T-helper 1 cell (primary cell): ENCODE measurements around the gene OR2T27.
A peak's percentile ranks its signal among the peaks of the same experiment; 100 is the strongest.
"Not testable (repeated sequence)": the region's sequence is repeated elsewhere in the genome, so short reads cannot be mapped to it uniquely, and the experiment has no call there.

ENCODE experiments used
- DNase-seq, 5 donors: peaks; one replicate each; pipeline ENCODE4 v3.0.0-alpha.2; 2012 to 2020
- total RNA-seq, 4 donors: gene quantifications; one replicate each; lab custom pipeline; 2026; lab: John Stamatoyannopoulos, UW

Gene OR2T27, protein sequence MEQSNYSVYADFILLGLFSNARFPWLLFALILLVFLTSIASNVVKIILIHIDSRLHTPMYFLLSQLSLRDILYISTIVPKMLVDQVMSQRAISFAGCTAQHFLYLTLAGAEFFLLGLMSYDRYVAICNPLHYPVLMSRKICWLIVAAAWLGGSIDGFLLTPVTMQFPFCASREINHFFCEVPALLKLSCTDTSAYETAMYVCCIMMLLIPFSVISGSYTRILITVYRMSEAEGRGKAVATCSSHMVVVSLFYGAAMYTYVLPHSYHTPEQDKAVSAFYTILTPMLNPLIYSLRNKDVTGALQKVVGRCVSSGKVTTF
- total RNA-seq: 0 reads per million in 4 donors

DNA sequence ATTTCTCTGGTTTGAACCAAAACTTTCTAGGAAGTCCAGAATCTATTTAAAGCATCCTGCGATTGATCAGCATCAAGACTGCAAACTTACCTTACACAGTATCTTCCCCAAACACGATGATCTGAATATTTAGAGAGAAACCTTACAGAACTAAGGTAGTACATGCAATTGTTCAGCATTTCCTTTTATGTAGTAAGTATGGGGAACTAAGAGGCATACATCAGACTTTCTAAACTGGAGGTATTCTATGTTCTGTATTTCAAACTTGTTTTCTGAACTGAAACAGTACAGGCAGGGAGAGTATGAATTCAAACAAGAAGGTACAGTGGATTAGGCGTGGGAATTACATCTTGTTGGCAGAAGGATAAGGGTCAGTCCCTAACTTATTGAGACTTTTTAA, at the start of gene OR2T27:
TSS of gene OR2T27 (minus strand) at position 175 of the 400 bp plus-strand sequence. CDS start 4,644 bp downstream, outside the sequence.
- not testable (repeated sequence) for DNase-seq

DNA sequence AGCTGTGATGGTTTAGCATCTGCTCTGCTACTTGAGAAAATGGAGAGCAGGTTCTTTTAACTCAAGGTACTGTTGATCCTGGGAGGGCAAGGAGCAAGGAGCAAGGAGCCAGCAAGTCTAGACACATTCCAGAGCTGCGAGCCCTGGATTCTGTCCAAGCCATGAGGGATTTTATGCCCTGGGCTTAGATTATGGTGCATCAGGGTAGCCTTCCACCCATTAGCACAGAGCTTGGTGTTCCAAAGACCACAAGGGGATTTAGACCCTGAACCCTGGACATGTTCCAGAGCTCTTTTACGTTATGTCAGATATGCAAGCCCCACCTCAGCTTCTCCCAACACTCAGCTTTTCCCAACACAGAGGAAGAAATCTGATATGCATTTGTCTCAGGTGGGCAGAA, 49.3 kb upstream of the OR2T27 start:
- DNase-seq: no peak

DNA sequence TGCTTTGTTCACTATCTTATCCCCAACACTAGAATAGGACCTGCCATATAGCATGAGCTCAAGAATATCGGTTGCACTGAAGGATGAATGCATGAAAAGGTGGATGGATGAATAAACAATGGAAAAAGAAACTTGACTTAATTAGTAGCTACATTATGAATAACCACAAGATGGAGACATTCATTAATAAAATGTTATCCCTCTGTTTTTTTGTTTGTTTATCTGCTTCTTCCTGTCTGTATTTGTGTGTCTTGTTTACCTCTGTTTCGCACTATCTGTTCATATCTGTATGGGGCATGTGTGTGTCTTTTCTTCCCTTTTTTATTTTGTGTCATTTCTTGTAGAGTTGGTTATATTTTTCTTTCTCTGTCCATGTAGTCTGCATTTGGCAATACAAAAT, 48.3 kb upstream of the OR2T27 start:
- DNase-seq: no peak

DNA sequence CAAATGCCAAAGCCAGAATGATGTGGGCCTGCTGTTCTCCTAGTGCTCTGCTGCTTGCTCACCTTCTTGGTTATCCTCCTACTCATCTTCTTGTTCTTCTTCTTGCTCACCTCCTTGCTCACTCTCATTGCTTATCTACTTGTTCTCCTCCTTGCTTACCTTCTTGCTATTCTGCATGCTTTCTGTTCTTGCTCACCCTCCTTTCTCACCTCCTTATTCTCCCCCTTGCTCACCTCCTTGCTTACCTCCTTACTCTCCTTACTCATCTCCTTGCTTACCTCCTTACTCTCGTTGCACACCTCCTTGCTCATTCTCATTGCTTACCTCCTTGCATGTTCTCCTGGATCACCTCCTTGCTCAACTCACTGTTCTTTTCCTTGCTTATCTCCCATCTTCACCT, 47.4 kb upstream of the OR2T27 start, which contains the start of gene OR14I1:
TSS of gene OR14I1 (minus strand) at position 53 of the 400 bp plus-strand sequence.
- no peak for DNase-seq

DNA sequence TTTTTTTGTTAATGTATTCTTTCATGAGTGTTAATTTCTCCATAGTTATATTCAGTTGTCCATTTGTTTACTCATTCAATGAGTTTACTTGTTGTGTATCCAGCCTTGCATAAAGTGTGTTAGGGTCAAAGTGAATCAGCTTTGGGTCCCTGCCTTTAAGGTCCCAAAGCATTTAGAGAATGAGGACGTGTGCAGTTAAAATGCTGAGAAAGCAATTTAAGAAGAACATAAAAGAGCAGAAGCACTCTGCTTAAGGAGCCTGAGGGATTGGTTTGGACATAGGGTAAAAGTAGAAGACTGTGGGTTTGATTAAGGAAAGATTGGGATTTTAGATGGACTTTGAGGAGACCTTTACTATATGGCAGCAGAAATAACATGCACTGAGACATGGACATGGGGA, 43.8 kb upstream of the OR2T27 start:
- DNase-seq: no peak

DNA sequence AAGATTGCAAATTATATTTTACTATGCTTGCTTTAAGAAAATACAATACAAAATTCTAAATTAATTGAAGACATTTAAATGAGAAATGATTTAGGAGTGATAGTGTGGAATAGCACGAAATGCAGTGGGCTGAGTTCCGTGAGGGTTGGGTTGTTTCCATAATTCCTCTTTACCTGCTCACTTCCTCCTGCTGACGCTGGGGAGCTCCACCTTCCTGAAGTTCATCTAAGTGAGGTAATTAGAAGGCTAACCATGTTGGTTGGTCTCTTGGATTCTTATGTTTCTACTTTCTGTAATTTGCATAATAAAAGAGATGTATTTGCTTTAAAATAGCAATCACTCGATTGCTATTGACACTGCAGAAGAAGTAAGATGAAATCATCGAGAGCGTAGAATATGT, 42.6 kb upstream of the OR2T27 start:
- no peak for DNase-seq

DNA sequence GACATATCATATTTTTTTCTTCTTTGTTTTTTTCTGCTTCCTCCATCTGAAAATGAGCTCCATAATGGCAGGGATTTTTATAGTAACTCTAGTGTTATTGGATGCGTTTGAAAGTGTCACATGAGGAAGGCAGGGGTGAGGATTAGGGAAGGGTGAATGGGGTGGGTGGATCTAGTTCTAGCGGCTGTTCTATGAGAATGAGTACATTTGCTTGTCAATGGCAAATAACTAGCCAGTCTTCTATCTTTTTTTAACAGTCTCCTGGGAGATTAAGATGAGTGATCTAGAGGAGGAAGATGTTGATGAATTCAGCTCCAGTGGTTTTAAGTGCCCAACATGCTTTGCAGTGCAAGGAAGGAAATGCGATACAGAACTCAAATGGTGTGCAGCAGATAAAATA, 41.4 kb upstream of the OR2T27 start:
- DNase-seq: no peak

DNA sequence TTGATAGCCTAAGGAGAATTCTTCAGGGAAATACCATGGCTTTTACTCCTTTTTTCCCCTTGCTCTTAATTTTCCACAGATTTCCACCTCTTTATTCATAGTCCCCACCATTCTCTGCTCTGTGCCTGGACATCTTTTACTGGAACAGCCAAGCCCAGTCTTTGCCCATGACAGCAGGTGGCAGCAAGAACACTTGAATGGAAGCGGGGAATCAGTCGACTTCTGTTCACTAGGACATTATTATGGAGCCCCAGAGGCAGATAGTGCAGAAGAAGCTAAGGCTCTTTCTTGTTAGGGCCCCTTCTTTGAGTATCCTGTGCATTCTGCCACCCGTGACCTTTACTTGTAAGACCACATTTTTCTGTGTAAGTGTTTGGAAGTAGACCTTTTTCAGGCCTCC, 40.9 kb upstream of the OR2T27 start:
- DNase-seq: peak in 1 of 5 donors; percentile 9

DNA sequence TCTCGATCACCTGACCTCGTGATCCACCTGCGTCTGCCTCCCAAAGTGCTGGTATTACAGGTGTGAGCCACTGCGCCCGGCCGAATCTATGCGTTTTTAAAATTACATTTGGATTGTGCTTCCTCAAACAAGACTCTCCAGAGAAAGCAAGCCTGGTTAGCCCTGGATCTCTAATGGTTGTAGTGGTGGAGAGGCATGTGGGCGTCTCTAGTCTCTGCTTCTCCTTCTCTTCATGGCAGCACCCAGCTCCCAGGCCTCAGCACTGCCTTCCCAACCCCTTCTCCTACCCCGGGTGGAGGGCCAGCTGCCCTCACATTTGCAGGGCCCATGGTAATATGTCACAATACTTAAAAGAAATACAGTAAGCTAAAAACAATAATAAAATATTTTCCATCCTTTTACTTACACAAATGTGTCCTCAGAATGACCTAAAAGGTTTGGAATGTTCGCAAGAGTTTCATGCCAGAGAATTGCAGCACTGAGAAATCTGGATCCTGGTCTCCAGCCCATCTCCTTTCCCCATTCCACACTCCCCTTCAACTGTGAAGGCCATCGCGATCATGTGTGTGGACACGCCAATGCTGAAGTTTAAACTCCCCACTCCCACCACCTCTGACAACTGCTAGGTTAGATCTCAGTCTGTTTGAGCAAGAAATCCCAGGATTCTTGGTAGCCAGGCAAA, 40.3 kb upstream of the OR2T27 start:
- no peak for DNase-seq

DNA sequence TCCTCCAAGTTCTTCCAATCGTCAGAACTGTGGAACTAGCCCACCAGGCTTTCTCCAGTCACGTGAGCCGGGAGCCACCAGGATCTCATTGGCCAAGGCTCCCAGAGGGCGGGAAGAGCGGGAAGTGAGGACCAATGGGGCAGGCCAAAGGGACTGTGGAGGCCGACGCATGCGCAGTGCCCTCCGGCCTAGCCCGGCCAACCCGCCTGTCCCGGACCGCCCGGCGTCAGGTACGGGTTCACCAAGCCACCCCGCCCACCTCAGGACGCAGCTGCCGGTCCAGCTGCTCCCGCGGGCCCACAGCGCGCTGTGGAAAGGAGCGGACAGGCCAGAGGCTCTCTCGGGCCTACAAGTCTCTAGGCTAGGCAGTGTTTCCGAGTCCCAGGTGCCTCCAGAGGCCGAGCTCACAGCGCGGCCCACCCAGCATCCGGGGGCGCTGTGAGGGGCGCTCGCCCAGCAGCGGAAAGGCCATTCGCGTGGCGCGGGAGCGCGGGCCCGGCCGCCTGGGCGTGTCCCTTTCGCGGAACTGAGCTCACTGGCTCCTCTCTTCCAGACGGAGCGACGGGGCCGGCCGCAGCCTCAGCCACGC, 36.3 kb upstream of the OR2T27 start:
- DNase-seq: no peak

DNA sequence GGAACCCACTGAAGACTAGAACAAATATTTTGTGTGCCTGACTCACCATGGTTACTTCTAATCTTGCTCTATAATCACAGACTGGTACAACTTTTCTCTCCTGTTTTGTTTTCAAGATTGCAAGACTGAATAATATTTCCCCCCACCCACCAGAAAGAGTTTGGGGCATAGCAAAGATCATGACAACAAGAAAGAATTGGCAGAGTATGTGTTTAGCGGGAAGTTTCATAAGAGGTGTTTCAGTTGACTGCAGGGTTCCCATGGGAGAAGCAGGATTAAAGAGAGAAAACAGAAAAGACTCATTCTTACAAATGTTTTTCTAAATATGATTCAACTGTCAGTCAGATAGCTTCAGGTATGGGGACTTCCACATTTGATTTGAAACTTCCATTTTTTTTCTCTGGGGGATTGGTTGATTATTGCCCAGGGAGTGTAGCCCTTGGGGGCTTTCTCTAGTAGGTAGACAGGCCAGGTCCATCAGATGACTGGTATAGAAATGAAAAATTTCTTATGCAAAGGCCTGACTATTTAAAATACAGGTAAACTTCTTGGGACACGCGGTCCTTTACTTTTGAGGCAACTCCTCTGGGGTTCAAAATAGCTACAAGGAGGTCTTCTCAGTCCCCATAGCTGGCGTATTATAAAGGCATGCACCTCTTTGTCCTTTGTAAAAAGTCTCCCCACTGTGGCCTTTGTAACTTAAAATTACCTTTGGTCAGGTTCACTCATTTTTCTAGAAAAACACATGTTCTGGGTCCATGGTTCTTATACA, 33.4 kb upstream of the OR2T27 start:
- DNase-seq: no peak

DNA sequence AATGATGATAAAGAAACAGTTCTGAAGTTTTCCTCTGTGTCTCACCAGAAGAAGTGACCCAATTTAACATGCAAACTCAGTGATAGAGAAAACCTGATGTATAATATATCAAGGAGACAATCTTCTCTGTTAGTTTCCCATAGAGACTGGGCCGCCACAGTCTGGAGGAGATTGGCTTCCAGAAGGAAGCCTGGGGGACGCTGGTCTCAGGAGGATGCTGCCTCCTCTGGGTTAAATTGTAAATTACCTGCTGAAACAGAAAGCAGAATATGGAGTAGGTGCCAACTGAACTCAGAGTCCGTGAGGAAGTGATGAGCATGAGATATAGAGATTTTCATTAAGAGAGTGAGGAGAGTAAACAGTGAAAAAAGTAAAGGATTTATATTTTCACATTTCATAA, 31.5 kb upstream of the OR2T27 start:
- DNase-seq: peak in 1 of 5 donors; percentile 11

DNA sequence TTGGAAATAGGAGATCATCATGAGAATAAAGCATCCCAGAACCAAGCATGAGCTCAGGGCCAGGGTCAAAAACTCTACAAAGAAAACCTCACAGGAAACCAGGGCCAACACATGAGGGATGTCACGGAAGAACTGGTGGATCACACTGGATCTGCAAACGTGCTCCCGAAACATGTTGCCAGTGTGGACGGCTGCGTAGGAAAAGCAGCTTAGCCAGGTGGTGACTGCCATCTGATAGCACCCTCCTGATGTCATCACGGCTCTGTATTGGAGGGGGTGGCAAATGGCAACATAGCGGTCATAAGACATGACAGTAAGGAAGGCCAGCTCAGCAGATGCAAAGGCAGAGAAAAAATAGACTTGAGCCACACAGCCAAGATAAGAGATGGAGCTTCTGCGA, 26.3 kb upstream of the OR2T27 start:
- DNase-seq: no peak

DNA sequence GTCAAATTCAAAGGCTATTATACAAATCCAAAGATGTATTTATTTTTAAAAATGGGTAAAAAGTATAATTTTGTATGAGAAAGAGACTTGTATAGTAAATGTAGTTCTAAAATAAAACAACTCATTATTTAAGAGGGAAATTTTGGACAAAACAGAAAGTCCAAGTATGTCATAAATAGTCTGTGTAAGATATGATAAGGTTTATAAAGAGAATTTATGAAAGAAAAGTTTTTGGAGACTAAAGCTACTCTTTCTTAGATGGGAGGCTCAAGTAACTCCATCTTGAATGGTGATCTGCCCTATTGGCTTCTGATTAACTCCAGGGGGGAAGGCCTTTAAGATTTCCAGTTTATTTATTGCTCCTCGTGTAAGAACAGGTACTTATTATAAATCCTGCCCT, 14.7 kb upstream of the OR2T27 start:
- DNase-seq: no peak

DNA sequence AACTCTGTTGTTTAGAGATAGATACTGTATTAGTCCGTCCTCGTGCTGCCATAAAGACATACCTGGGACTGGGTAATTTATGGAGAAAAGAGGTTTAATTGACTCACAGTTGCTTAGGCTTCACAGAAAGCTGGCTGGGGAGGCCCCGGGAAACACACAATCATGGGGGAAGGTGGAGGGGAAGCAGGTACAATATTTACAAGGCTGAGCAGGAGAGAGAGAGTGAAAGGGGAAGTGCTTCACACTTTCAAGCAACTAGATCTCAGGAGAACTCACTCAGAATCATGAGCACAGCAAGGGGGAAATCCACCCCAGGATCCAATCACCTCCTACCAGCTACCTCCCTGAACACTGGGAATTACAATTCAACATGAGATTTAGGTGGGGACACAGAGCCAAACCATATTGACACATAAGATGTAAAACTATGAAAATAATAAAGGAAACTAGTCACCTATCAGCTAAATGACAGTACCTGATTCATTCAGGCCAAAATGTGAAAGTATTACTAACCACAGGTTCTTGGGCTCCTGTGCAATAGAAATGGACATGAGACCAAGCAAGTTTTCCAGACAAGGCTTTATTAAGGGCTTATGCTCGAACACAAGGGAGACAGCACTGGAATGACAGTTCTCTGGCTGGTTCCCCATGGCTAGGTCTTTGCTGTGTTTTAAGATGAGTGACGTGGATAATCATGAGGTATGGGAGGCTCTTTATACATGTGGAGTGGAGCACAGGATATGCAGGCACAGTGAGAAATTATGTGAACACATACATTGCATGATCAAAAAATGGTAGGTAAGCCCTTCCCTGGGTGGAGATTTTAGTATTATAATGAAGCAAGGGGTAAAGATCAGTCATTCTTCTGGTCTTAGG, 8.4 kb upstream of the OR2T27 start:
- DNase-seq: not testable (repeated sequence)

DNA sequence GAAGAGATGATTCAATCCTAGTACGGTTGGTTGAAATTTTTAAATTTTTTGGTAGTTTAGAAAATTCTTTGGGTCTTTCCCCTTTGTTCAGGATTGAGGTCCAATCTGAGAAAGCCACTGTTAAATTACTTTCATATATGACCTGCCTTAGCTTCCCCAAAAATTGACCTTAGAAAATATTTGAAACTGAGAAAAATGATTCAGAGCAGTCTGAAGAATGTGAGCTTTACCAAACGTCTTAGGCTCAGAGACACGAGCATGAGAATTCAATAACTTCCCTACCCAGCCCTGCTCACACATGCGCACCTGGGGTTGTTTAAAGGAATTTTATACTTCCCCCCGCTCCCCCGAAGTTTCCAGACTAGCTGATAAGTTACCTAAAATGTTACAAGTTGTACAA, 1.5 kb upstream of the OR2T27 start:
- DNase-seq: not testable (repeated sequence)

DNA sequence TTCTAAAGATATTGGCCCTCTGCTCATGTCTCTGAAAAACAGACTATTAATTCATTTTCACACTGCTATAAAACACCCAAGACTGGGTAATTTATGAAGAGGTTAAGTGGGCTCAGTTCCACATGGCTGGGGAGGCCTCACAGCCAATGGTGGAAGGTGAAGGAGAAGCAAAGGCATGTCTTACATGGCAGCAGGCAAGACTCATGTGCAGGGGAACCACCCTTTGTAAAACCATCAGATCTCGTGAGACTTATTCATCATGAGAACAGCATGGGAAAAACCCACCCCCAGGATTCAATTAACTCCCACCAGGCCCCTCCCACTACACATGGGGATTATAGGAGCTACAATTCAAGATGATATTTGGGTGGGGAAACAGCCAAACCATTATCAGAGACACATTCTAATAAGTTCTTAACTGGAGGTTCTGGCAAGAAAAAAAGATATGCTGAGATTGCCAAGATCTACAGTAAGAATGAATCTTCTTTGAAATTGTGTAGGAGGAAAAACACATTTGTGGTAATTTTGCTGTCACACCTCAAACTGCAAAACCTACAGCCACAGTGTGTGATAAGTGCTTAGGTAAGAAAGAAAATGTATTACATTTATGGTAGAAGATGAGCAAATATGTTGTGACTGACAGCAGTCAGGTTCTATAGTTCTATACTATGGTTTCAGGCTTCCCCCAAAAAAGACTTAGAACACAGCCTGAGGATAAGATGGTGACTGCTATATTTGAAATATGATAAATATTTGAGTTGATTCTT, 6.4 kb downstream of the OR2T27 start:
- not testable (repeated sequence) for DNase-seq

DNA sequence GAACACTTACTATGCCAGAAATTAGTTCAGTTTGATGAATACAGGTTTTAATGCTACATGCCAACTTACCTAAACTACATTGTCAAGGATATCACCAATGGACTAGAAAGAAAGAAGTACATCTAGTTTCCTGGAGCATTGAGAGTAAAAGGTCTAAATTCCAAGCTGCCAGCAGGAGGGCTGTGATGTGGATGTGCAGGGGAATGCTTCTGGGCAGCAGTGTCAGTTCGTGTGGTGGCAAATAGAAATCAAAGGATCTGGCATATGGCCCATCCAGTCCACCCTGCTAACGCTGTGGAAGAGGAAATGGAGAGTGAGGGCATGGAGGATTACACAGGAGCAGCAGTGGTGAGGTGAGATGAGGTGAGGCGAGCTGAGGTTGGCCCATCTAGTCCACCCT, 10.2 kb downstream of the OR2T27 start, which contains the start of gene OR2T35:
TSS of gene OR2T35 (minus strand) at position 101 of the 400 bp plus-strand sequence. CDS start 6,020 bp downstream, outside the sequence.
- not testable (repeated sequence) for DNase-seq

DNA sequence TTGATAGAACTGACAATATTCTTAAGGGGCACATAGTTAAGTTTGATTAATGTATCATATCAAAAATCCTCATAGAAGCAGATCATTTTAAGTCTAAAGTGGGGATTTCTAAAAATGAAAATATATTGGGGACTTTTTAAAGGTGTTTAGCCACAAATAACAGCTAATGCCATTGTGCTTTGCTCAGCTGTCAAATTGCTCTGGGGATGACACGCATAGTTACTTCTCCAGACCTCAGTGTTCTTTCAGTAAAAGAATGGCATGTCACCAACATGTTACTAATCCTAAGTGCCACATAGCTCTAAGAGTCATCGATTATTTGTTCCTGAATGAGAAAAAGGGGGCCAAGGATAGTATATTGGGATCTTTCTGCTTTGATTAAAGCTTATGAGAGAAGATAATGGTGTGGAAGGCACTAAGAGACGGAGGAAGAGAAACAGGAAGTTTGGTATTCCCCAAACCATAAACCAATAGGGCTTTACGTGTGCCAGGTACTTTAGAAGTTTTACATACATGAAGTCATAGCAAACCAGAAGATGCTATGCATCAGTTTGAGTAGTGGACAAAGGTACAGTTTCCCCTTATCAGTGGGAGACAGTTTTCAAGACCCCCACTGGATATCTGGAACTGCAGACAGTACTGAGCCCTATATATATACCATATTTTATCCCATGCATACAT, 12.2 kb downstream of the OR2T27 start:
- not testable (repeated sequence) for DNase-seq

DNA sequence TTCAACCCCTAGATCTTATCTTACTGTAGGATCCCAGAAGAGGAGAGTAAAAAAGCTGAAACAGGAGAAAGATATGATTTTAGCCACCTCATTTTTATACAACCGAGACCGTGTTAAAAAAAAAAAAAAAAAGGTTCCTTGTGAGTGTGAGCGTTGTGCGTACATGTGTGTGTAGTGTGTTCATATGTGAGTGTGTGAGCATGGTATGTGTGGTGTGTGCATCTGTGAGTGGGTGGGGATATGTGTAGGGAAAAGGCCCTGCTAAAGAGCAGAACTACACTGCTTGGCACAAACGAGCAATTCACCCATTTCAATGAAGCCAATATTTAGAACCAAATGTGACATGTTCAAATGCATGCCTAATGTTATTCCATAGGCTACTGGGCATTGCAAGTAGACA, 13.7 kb downstream of the OR2T27 start:
- not testable (repeated sequence) for DNase-seq
